K562 (cell line): ENCODE results near the gene CHL1. TPM values are rescaled to one million over a fixed set of nuclear protein-coding genes. Genes with fewer than 3 reads are reported as not detected.

Source experiments
- ATAC-seq: fragments of 200-7000 bp; cut with Tn5 transposase; 3 replicates; pipeline ENCODE4 v1.9.1; 2020; ENCODE audit warnings: moderate library complexity
- BruUV-seq: library from RNA; stranded (reverse); fragments of 400-500 nt; replicated peaks from 2 replicates; lab custom pipeline; 2021; lab: Mats Ljungman, UMichigan
- CTCF ChIA-PET: fragments of 300-600 bp; formaldehyde crosslinking; extraction: SDS; loops from one replicate; lab custom pipeline; 2021; ENCODE audit warnings: low intra/inter-chr PET ratio; lab: Yijun Ruan, JAX
- POLR2A ChIA-PET: fragments of 300-600, 350-650 bp; sonication (Branson Sonifier 250); formaldehyde crosslinking; extraction: SDS; loops from one replicate; lab custom pipeline; 2021; ENCODE audit warnings: antibody characterized with exemption, inconsistent platforms; lab: Yijun Ruan, JAX
- DNase-seq, 4 experiments: peaks; one replicate each; pipeline versions ENCODE4 v3.0.0 to v3.0.0-alpha.2; 2011 to 2018; ENCODE audit warnings: low spot score in 3 of 4, mixed read lengths in 3 of 4; ENCODE audit errors: extremely low read depth in 1 of 4
- FAIRE-seq: peaks from 2 replicates; lab custom pipeline; 2011; peaks lifted over from hg19 to GRCh38; lab: Jason Lieb, UNC
- H2AFZ ChIP-seq: 2 replicates; pipeline ENCODE4 v1.6.0; 2011; ENCODE audit warnings: low read depth, low read length, control low read depth, inconsistent platforms
- H3K27ac ChIP-seq: fragments of 200-600 bp; 3 replicates; pipeline ENCODE4 v1.8.0; 2011; ENCODE audit warnings: low read depth, mild to moderate bottlenecking, control low read depth, inconsistent platforms, low read length, moderate library complexity, mixed read lengths; ENCODE audit errors: extremely low read depth
- H3K27me3 ChIP-seq, 2 experiments: fragments of 300-600 bp in 1 of 2; 2 replicates in 1 of 2; 3 replicates in 1 of 2; pipeline versions ENCODE4 v1.6.0 to v1.8.0; 2011; ENCODE audit warnings: inconsistent platforms in 2 of 2, low read length in 2 of 2, mild to moderate bottlenecking in 1 of 2, mixed read lengths in 1 of 2, moderate library complexity in 1 of 2; ENCODE audit not compliant: control insufficient read depth in 2 of 2, insufficient read depth in 2 of 2
- H3K36me3 ChIP-seq: fragments of 300-600 bp; 3 replicates; pipeline ENCODE4 v1.8.0; 2011; ENCODE audit warnings: mild to moderate bottlenecking, low read length, inconsistent platforms; ENCODE audit not compliant: control insufficient read depth, insufficient read depth
- H3K4me1 ChIP-seq, 2 experiments: fragments of 200-600 bp in 1 of 2; replicated peaks in 1 of 2; 2 replicates in 1 of 2; 3 replicates in 1 of 2; pipeline versions ENCODE4 v1.5.1 to v1.8.0; 2011; ENCODE audit warnings: inconsistent platforms in 2 of 2, low read length in 2 of 2, mild to moderate bottlenecking in 1 of 2, mixed read lengths in 1 of 2, moderate library complexity in 1 of 2; ENCODE audit not compliant: control insufficient read depth in 2 of 2, insufficient read depth in 2 of 2
- H3K4me2 ChIP-seq: 2 replicates; pipeline ENCODE4 v1.6.1; 2011; ENCODE audit warnings: low read length, control low read depth, inconsistent platforms, mixed read lengths; ENCODE audit not compliant: insufficient read depth
- H3K4me3 ChIP-seq: fragments of 200-600 bp; sonication (generic), shearing (Covaris generic); 2 replicates; pipeline ENCODE4 v1.5.1; 2016; ENCODE audit warnings: control low read depth, inconsistent platforms
- H3K79me2 ChIP-seq: fragments of 200-600 bp; 3 replicates; pipeline ENCODE4 v1.8.0; 2011; ENCODE audit warnings: low read length, inconsistent platforms; ENCODE audit not compliant: control insufficient read depth, insufficient read depth
- H3K9ac ChIP-seq, 2 experiments: 2 replicates each; pipeline versions ENCODE4 v1.6.0 to v1.6.1; 2011; ENCODE audit warnings: low read depth in 2 of 2, low read length in 2 of 2, control low read depth in 1 of 2, inconsistent platforms in 1 of 2, mild to moderate bottlenecking in 1 of 2, mixed read lengths in 1 of 2; ENCODE audit not compliant: insufficient read depth in 1 of 2
- H3K9me1 ChIP-seq: one replicate; pipeline ENCODE4 v1.6.0; 2011; ENCODE audit warnings: inconsistent platforms, mild to moderate bottlenecking, low read length, moderate library complexity; ENCODE audit not compliant: control insufficient read depth, insufficient read depth
- H3K9me3 ChIP-seq: replicated peaks from 2 replicates; pipeline ENCODE4 v1.5.1; 2011; ENCODE audit warnings: low read depth, low read length, inconsistent platforms; ENCODE audit not compliant: control insufficient read depth, insufficient read depth
- H4K20me1 ChIP-seq: replicated peaks from 2 replicates; pipeline ENCODE4 v1.6.1; 2011; ENCODE audit warnings: low read length, inconsistent platforms, mixed read lengths; ENCODE audit not compliant: control insufficient read depth, insufficient read depth
- CBX3 ChIP-seq, 2 experiments: IDR thresholded peaks; 1 replicate in 1 of 2; 2 replicates in 1 of 2; pipeline ENCODE4 v1.6.1; 2012; ENCODE audit warnings: inconsistent platforms in 2 of 2, low read length in 2 of 2, borderline replicate concordance in 1 of 2, control low read depth in 1 of 2
- CEBPB ChIP-seq: fragments of 450-650 bp; IDR thresholded peaks from 2 replicates; pipeline ENCODE4 v1.6.1; 2016; ENCODE audit warnings: missing genetic modification characterization, missing compliant biosample characterization
- MAFK ChIP-seq: IDR thresholded peaks from 2 replicates; pipeline ENCODE4 v1.6.1; 2011; ENCODE audit warnings: low read length, improper control_type of control experiment
- whole genome bisulfite sequencing: fragments of 100-300 bp; shearing (Covaris generic); methylation state at CpG from one replicate; pipeline ENCODE4 v1.1.6; 2016; ENCODE audit warnings: low coverage, mixed read lengths; ENCODE audit not compliant: insufficient coverage; ENCODE audit errors: missing lambda C conversion rate; 5-methylcytosine and 5-hydroxymethylcytosine counted together
- in situ Hi-C: fragments of 300-500 bp; cut with MboI; formaldehyde crosslinking; loops from 4 replicates; pipeline ENCODE4 v1.15.0; 2018; ENCODE audit warnings: inconsistent platforms, mixed read lengths
- intact Hi-C: fragments of 100-400 bp; cut with micrococcal nuclease; formaldehyde crosslinking; loops from 2 replicates; pipeline ENCODE4 v1.14.2; 2022
- polyA plus RNA-seq, 8 experiments: library from polyadenylated mRNA; depleted of rRNA in 4 of 8; stranded (reverse) in 5 of 8; unstranded in 3 of 8; fragments of >200 nt; fragmentation: Nextera tagmentation in 2 of 8; fragmentation: Illumina TruSeq in 1 of 8; extraction: Ambion mirVana in 2 of 8; extraction: Trizol in 1 of 8; gene quantifications; 2 replicates each; pipeline versions ENCODE4 v1.2.1 to v1.2.3, GENCODE V29; 2011 to 2014; ENCODE audit warnings: inconsistent platforms in 1 of 8, missing spikeins in 1 of 8
- total RNA-seq, 7 experiments: library from RNA; depleted of rRNA in 6 of 7; stranded (reverse); fragments of >200 nt in 6 of 7; fragmentation: Illumina TruSeq in 2 of 7; extraction: Trizol in 2 of 7; gene quantifications; 2 replicates each; pipeline versions ENCODE4 v1.2.1 to v1.2.3, GENCODE V29; 2011 to 2021; ENCODE audit warnings: low replicate concordance in 1 of 7

The CHL1 gene
- total and polyA plus RNA-seq, 9 of the 15 experiments (the other 6 are each of a cell fraction or from before 2014, with no cell fraction given): 0.02 TPM; not detected in 8

DNA sequence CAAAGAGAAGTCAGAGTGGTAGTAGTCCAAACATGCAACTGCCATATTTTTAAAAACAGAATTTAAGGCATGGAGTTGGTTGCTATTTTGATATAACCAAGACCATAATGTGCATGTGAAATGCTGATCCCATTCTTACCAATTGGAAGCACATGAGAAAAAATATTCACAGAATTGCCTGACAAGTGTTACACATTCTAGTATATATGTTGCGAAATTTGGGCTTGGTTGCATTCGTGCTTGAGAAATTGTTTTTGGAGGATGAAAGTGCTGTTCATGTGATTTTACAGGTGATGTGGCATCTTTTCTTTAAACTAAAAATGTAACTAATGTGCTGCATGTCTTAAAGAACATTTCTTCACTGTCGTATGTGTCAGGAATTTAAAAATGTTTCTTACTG lies 199.7 kb downstream of the CHL1 start:
- CTCF ChIA-PET: no interaction called here
- WGBS: 4% methylated on average over 3 of the region's 3 CpGs
- intact Hi-C loops: no loop called here

DNA sequence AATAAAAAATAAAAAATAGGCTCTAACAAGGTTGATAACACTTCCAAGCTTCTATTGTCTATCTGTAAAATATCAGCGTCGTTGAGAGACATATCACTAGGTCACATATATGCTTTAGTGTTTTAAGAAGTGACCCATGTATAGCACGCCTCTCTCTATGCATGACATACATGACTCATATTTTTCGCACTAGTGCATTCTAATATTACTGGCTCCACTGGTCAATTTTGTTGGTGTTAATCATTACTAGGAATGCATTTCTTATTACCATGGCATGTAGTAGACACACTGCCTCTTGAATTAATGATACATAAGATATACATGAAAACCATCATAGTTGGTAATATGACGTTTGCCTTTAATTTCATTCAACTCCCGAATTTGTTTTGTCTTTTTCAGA lies 203.1 kb downstream of the CHL1 start:
- FAIRE-seq: no peak
- no peak overlapping the region for H3K4me2 ChIP-seq
- no peaks in the 10 kb centered on the region for H3K36me3 ChIP-seq
- no peak for ATAC-seq
- no peak for DNase-seq
- H3K4me1 ChIP-seq: no peaks in the 10 kb centered on the region
- H2AFZ ChIP-seq: no peak overlapping the region
- no peaks in the 10 kb centered on the region for H4K20me1 ChIP-seq
- no peak overlapping the region for H3K4me3 ChIP-seq
- 0 out of 2 replicates have a peak, but pooled peaks cover 2% of the 10 kb centered on the region for H3K9me3 ChIP-seq
- in situ Hi-C loops: no loop called here
- no peaks in the 10 kb centered on the region; a peak in 1 of 5 replicates for H3K27me3 ChIP-seq
- WGBS: 2% methylated on average over 6 of the region's 6 CpGs
- H3K9ac ChIP-seq: no peak overlapping the region
- ChIA-PET CTCF (no interaction called here), POLR2A (no interaction called here)
- TF ChIP-seq MAFK: no peak
- H3K9me1 ChIP-seq: no peaks in the 10 kb centered on the region
- intact Hi-C loops: no loop called here
- H3K79me2 ChIP-seq: no peaks in the 10 kb centered on the region
- H3K27ac ChIP-seq: no peak overlapping the region
- BruUV-seq: no TSS peak

More for the DNA sequence above, 199.7 kb downstream of the CHL1 start:
- no peaks in the 10 kb centered on the region for H3K4me1 ChIP-seq
- ATAC-seq: no peak
- H3K9me3 ChIP-seq: no peaks in the 10 kb centered on the region
- H3K9ac ChIP-seq: no peak overlapping the region
- H3K27ac ChIP-seq: no peak overlapping the region
- FAIRE-seq: no peak
- BruUV-seq: no TSS peak
- POLR2A ChIA-PET: no interaction called here
- no peak overlapping the region for H3K4me2 ChIP-seq
- no peaks in the 10 kb centered on the region for H3K79me2 ChIP-seq
- no peak for DNase-seq
- H2AFZ ChIP-seq: no peak overlapping the region
- no peaks in the 10 kb centered on the region for H4K20me1 ChIP-seq
- H3K27me3 ChIP-seq: no peaks in the 10 kb centered on the region; a peak in 1 of 5 replicates
- no peaks in the 10 kb centered on the region for H3K36me3 ChIP-seq
- no peak overlapping the region for H3K4me3 ChIP-seq
- 0 out of 2 replicates have a peak, but pooled peaks have one; percentile 33 for TF ChIP-seq CEBPB
- no peak for TF ChIP-seq CBX3 (IDR thresholded peaks at IDR 0.05; ENCODE audit: borderline replicate concordance in 1 of 2, low read length in 2 of 2)
- H3K9me1 ChIP-seq: no peaks in the 10 kb centered on the region
- in situ Hi-C loops: no loop called here
